ENCODE results near the gene SMTNL1.

SMTNL1 gene

GRCh38 chr11:57497303-57498247 is 39.8 kb upstream of the SMTNL1 start:
- no peaks in the 10 kb centered on the region for H3K9me2 ChIP-seq (replicated peaks; ENCODE audit: insufficient read depth, low read length)
- H3F3A ChIP-seq (ENCODE audit: insufficient read depth, low read length): no peaks in the 10 kb centered on the region
- H3K4me2 ChIP-seq (ENCODE audit: low read depth, low read length): no peak overlapping the region
- no peaks in the 10 kb centered on the region for H3K27me3 ChIP-seq (replicated peaks; ENCODE audit: insufficient read depth, low read length)
- peaks cover 10% of the 10 kb centered on the region; the same call in 1 of the 2 replicates for H3K4me1 ChIP-seq (ENCODE audit: low read length)
- H3K4me3 ChIP-seq (ENCODE audit: low read length): no peak overlapping the region
- no peaks in the 10 kb centered on the region for H3K79me2 ChIP-seq (ENCODE audit: low read length)
- H3K36me3 ChIP-seq (replicated peaks; ENCODE audit: insufficient read depth, low read length): no peaks in the 10 kb centered on the region
- H4K20me1 ChIP-seq (ENCODE audit: insufficient read depth, low read length): no peaks in the 10 kb centered on the region
- H3K9ac ChIP-seq (ENCODE audit: low read length): no peak overlapping the region
- DNase-seq: no peak
- H3K9me3 ChIP-seq (replicated peaks; ENCODE audit: insufficient read depth, low read length): no peaks in the 10 kb centered on the region
- no peak overlapping the region for H3K27ac ChIP-seq (ENCODE audit: low read length)
- TF ChIP-seq EZH2 (optimal IDR thresholded peaks at IDR 0.05; ENCODE audit: low read depth, low read length): no peak
- no peak for TF ChIP-seq EZH2phosphoT487 (IDR thresholded peaks at IDR 0.05; ENCODE audit: low read length)
- TF ChIP-seq CTCF (IDR thresholded peaks at IDR 0.05; ENCODE audit: low read length): no peak
- H2AFZ ChIP-seq (ENCODE audit: low read length): no peak overlapping the region

- no peak for TF ChIP-seq EZH2phosphoT487 (IDR thresholded peaks at IDR 0.05; ENCODE audit: low read length)
- no peak for TF ChIP-seq CTCF (IDR thresholded peaks at IDR 0.05; ENCODE audit: low read length)
- TF ChIP-seq EZH2 (optimal IDR thresholded peaks at IDR 0.05; ENCODE audit: low read depth, low read length): no peak
- H3K79me2 ChIP-seq (ENCODE audit: low read length): no peaks in the 10 kb centered on the region
- no peaks in the 10 kb centered on the region for H3F3A ChIP-seq (ENCODE audit: insufficient read depth, low read length)
- peaks cover 7% of the 10 kb centered on the region; the same call in 1 of the 2 replicates for H3K4me1 ChIP-seq (ENCODE audit: low read length)
- no peak overlapping the region for H2AFZ ChIP-seq (ENCODE audit: low read length)
- H3K9me3 ChIP-seq (replicated peaks; ENCODE audit: insufficient read depth, low read length): no peaks in the 10 kb centered on the region
- H4K20me1 ChIP-seq (ENCODE audit: insufficient read depth, low read length): no peaks in the 10 kb centered on the region
- H3K4me2 ChIP-seq (ENCODE audit: low read depth, low read length): no peak overlapping the region
- H3K4me3 ChIP-seq (ENCODE audit: low read length): no peak overlapping the region
- no peaks in the 10 kb centered on the region for H3K27me3 ChIP-seq (replicated peaks; ENCODE audit: insufficient read depth, low read length)
- no peaks in the 10 kb centered on the region for H3K9me2 ChIP-seq (replicated peaks; ENCODE audit: insufficient read depth, low read length)
- no peak for DNase-seq
- no peak overlapping the region for H3K9ac ChIP-seq (ENCODE audit: low read length)
- H3K27ac ChIP-seq (ENCODE audit: low read length): no peak overlapping the region
- H3K36me3 ChIP-seq (replicated peaks; ENCODE audit: insufficient read depth, low read length): no peaks in the 10 kb centered on the region
Measured at GRCh38 chr11:57498540-57498939, 38.9 kb upstream of the SMTNL1 start.

GRCh38 chr11:57499413-57499982 is 37.9 kb upstream of the SMTNL1 start:
- peak; percentile 73 for DNase-seq
- peak overlapping the region; percentile 54; the same call in 1 of the 2 replicates for H2AFZ ChIP-seq (ENCODE audit: low read length)
- H3K9me3 ChIP-seq (replicated peaks; ENCODE audit: insufficient read depth, low read length): no peaks in the 10 kb centered on the region
- H3K4me2 ChIP-seq (ENCODE audit: low read depth, low read length): peak overlapping the region; percentile 77; the same call in 1 of the 2 replicates
- H3K4me3 ChIP-seq (ENCODE audit: low read length): 0 out of 2 replicates have a peak overlapping the region, but pooled peaks have one; percentile 28
- no peaks in the 10 kb centered on the region for H3F3A ChIP-seq (ENCODE audit: insufficient read depth, low read length)
- no peak overlapping the region for H3K27ac ChIP-seq (ENCODE audit: low read length)
- TF ChIP-seq EZH2 (optimal IDR thresholded peaks at IDR 0.05; ENCODE audit: low read depth, low read length): no peak
- no peak for TF ChIP-seq CTCF (IDR thresholded peaks at IDR 0.05; ENCODE audit: low read length)
- TF ChIP-seq EZH2phosphoT487 (IDR thresholded peaks at IDR 0.05; ENCODE audit: low read length): no peak
- H3K36me3 ChIP-seq (replicated peaks; ENCODE audit: insufficient read depth, low read length): no peaks in the 10 kb centered on the region
- no peaks in the 10 kb centered on the region for H3K9me2 ChIP-seq (replicated peaks; ENCODE audit: insufficient read depth, low read length)
- no peaks in the 10 kb centered on the region for H3K4me1 ChIP-seq (ENCODE audit: low read length)
- H4K20me1 ChIP-seq (ENCODE audit: insufficient read depth, low read length): no peaks in the 10 kb centered on the region
- no peaks in the 10 kb centered on the region for H3K27me3 ChIP-seq (replicated peaks; ENCODE audit: insufficient read depth, low read length)
- H3K9ac ChIP-seq (ENCODE audit: low read length): peak overlapping the region; percentile 6; the same call in 1 of the 2 replicates
- no peaks in the 10 kb centered on the region for H3K79me2 ChIP-seq (ENCODE audit: low read length)

Measured in MM.1S (cell line).